ENCODE measurements around the gene CEND1.
A peak's percentile ranks its signal among the peaks of the same experiment; 100 is the strongest.

CEND1 gene

GRCh38 chr11:829176-829846, 39.4 kb upstream of the CEND1 start:
- Histone ChIP-seq H3F3A (ENCODE audit: control insufficient read depth, insufficient read depth) (no peaks in the 10 kb centered on the region; the same call in 1 of the 2 replicates), H3K27ac (ENCODE audit: low read depth, low read length) (no peak overlapping the region), H3K4me3 (ENCODE audit: low read length) (peak overlapping the region; percentile 41), H4K20me1 (ENCODE audit: control insufficient read depth, insufficient read depth, low read depth, low read length) (no peaks in the 10 kb centered on the region; the same call in 1 of the 2 replicates), H3K9me2 (replicated peaks; ENCODE audit: control insufficient read depth, low read length) (no peaks in the 10 kb centered on the region), H3K4me1 (ENCODE audit: control insufficient read depth, low read length) (peaks cover 61% of the 10 kb centered on the region), H3K27me3 (ENCODE audit: control insufficient read depth, low read length) (peaks cover 71% of the 10 kb centered on the region), H3K79me2 (ENCODE audit: control insufficient read depth, low read length) (no peaks in the 10 kb centered on the region), H3K9me3 (ENCODE audit: control insufficient read depth, insufficient read depth, low read length) (no peaks in the 10 kb centered on the region), H3K4me2 (ENCODE audit: low read length) (peak overlapping the region; percentile 62), H3K36me3 (ENCODE audit: control insufficient read depth, low read length) (peaks cover 8% of the 10 kb centered on the region)
- TF ChIP-seq EZH2phosphoT487 (IDR thresholded peaks at IDR 0.05; ENCODE audit: borderline replicate concordance, low read length), result no peak
- TF ChIP-seq, protein P1, sequence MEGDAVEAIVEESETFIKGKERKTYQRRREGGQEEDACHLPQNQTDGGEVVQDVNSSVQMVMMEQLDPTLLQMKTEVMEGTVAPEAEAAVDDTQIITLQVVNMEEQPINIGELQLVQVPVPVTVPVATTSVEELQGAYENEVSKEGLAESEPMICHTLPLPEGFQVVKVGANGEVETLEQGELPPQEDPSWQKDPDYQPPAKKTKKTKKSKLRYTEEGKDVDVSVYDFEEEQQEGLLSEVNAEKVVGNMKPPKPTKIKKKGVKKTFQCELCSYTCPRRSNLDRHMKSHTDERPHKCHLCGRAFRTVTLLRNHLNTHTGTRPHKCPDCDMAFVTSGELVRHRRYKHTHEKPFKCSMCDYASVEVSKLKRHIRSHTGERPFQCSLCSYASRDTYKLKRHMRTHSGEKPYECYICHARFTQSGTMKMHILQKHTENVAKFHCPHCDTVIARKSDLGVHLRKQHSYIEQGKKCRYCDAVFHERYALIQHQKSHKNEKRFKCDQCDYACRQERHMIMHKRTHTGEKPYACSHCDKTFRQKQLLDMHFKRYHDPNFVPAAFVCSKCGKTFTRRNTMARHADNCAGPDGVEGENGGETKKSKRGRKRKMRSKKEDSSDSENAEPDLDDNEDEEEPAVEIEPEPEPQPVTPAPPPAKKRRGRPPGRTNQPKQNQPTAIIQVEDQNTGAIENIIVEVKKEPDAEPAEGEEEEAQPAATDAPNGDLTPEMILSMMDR (IDR thresholded peaks at IDR 0.05; ENCODE audit: low read depth, low read length, poor library complexity, severe bottlenecking), result no peak

DNA sequence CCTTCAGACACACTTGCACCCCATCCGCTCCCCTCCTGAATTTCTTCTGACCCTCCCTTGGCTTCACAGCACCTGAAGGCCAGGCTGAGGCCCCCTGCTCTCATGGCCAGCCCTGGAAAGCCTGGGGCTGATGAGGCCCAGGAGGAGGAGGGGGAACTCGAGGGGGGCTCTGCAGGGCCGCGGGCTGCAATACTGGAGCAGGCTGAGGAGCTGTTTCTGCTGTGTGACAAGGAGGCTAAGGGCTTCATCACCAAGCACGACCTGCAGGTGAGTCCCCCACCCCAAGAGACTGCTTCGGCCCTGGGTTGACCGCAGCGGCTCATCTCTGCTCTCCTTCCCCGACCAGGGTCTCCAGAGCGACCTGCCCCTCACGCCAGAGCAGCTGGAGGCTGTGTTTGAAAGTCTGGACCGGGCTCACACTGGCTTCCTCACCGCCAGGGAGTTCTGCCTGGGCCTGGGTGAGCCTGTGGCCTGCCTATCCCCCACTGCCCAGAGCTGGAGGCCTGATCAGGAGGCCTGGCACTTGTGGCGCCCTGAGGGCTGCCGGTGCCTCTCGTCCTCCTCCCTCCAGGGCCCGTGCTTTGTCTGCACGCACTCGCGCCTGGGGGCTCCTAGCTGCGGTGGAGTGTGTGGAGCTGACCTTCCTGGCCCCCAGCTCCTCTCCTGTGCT, 38.8 kb upstream of the CEND1 start:
- Histone ChIP-seq H3F3A (ENCODE audit: control insufficient read depth, insufficient read depth) (no peaks in the 10 kb centered on the region; the same call in 1 of the 2 replicates), H3K27me3 (ENCODE audit: control insufficient read depth, low read length) (peaks cover 64% of the 10 kb centered on the region), H4K20me1 (ENCODE audit: control insufficient read depth, insufficient read depth, low read depth, low read length) (no peaks in the 10 kb centered on the region; the same call in 1 of the 2 replicates), H3K4me2 (ENCODE audit: low read length) (no peak overlapping the region), H3K27ac (ENCODE audit: low read depth, low read length) (no peak overlapping the region), H3K36me3 (ENCODE audit: control insufficient read depth, low read length) (peaks cover 10% of the 10 kb centered on the region), H3K79me2 (ENCODE audit: control insufficient read depth, low read length) (no peaks in the 10 kb centered on the region), H3K9me2 (replicated peaks; ENCODE audit: control insufficient read depth, low read length) (no peaks in the 10 kb centered on the region), H3K4me3 (ENCODE audit: low read length) (no peak overlapping the region), H3K4me1 (ENCODE audit: control insufficient read depth, low read length) (peaks cover 61% of the 10 kb centered on the region), H3K9me3 (ENCODE audit: control insufficient read depth, insufficient read depth, low read length) (no peaks in the 10 kb centered on the region)
- TF ChIP-seq, protein P1 (IDR thresholded peaks at IDR 0.05; ENCODE audit: low read depth, low read length, poor library complexity, severe bottlenecking), result no peak
- no peak for TF ChIP-seq EZH2phosphoT487 (IDR thresholded peaks at IDR 0.05; ENCODE audit: borderline replicate concordance, low read length)

- no peaks in the 10 kb centered on the region for H3K9me2 ChIP-seq (replicated peaks; ENCODE audit: control insufficient read depth, low read length)
- peak within 1 kb of the TSS; percentile 75 for H3K4me3 ChIP-seq (ENCODE audit: low read length)
- peaks cover 58% of the 10 kb centered on the region for H3K27me3 ChIP-seq (ENCODE audit: control insufficient read depth, low read length)
- no peaks in the 10 kb centered on the region; the same call in 1 of the 2 replicates for H3F3A ChIP-seq (ENCODE audit: control insufficient read depth, insufficient read depth)
- peaks cover 10% of the 10 kb centered on the region for H3K36me3 ChIP-seq (ENCODE audit: control insufficient read depth, low read length)
- TF ChIP-seq, protein P1 (IDR thresholded peaks at IDR 0.05; ENCODE audit: low read depth, low read length, poor library complexity, severe bottlenecking), result no peak
- TF ChIP-seq EZH2phosphoT487 (IDR thresholded peaks at IDR 0.05; ENCODE audit: borderline replicate concordance, low read length), result no peak
- H3K4me1 ChIP-seq (ENCODE audit: control insufficient read depth, low read length), result peaks cover 56% of the 10 kb centered on the region
- no peak within 1 kb of the TSS for H3K27ac ChIP-seq (ENCODE audit: low read depth, low read length)
- H3K4me2 ChIP-seq (ENCODE audit: low read length), result peak within 1 kb of the TSS; percentile 90
- no peaks in the 10 kb centered on the region for H3K79me2 ChIP-seq (ENCODE audit: control insufficient read depth, low read length)
- no peaks in the 10 kb centered on the region; the same call in 1 of the 2 replicates for H4K20me1 ChIP-seq (ENCODE audit: control insufficient read depth, insufficient read depth, low read depth, low read length)
- H3K9me3 ChIP-seq (ENCODE audit: control insufficient read depth, insufficient read depth, low read length), result no peaks in the 10 kb centered on the region
These were observed 38.0 kb upstream of the CEND1 start, which contains the start of gene CRACR2B for GRCh38 chr11:827897-828192. CRACR2B (plus strand) TSS chr11:827919; CDS start chr11:828608, 689 bp downstream.

All from DOHH2 (cell line).